A549 treated with CpdA at 1 μM for 4 hours (cell line): ENCODE results near the gene FMC1. TPM values are rescaled to one million over a fixed set of nuclear protein-coding genes. Genes with fewer than 3 reads are reported as not detected.

Source experiments
- total RNA-seq: library from RNA; stranded (reverse); fragments of 200-300 nt; extraction: Qiagen RNA extraction; gene quantifications from 5 replicates; pipeline ENCODE4 v1.2.3, GENCODE V29; 2022; ENCODE audit warnings: low read depth

FMC1 gene, protein sequence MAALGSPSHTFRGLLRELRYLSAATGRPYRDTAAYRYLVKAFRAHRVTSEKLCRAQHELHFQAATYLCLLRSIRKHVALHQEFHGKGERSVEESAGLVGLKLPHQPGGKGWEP
- 16.4 to 40.6 TPM (median 30.2 TPM) in 5 replicates for total RNA-seq

DNA sequence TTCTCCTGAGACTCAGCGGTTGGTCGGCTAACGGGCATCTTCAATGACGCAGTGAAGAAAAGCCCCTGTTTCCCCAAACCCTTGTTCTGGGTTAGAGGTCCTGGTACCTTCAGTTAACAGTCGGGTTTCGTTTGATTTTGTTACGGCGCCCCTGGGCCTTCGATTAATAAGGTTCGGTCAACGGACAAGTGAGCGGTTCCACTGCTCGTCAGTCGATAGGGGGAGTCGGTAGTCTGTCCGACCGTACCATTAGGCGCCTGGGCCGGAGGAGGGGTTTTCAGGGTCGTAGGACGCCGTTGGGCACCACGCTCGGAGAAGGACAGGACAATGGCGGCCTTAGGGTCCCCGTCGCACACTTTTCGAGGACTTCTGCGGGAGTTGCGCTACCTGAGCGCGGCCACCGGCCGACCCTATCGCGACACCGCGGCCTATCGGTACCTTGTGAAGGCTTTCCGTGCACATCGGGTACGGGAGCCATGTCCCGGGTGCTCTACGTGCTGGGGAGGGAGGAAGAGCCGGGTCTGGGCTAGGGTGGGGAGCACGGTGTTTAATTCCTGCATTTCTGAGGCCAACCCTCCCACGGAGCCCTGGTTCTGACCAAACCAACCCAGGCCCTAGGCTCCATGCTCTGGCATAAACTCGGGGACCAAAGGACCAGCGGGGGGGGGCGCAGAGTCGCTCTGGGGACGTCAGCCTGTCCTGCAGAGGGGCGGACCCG, at the start of gene FMC1:
FMC1 (plus strand) TSS at position 280 of the 718 bp plus-strand sequence; CDS start at position 328, 48 bp downstream.

DNA sequence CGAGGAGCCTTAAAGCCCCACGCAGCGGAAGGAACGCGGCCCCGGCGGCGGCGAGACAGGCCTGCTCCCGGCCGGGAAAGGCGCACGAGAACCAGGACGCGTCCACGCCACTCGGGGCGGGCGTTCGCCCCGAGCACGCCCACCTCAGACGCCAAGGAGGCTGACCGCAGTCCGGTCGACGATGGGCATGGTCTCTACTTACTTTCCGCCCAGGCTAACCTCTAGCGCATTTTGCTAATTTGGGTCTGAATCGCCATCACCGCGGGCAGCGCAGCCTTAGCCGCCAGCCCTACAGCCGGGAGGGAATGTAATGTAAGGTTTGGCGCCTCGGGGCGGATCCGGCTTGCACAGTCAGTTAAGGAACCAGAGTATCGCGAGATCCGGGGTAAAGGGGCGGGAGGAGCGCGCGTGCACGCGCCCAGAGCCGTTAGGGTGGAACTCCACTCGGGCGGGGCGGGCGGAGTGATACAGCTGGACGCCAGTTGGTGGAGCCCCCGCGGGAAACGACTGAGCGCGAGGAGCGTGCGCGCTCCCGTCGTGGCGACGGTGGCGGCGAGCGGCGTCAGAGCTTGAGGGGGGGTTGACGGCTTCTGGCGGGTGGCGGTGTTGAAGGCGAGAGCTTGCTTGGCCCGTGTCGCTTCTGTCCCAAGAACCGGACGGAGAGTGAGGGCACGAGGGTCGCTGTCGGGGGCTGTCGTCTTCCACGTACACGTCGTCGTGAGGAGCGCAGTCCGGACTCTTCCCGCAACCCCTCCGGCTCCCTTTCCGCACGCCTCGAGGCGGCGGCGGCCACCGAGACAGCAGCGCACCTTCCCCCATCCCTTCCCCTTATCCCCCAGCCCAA, 18.5 kb downstream of the FMC1 start, which contains the start of gene LUC7L2:
LUC7L2 (plus strand) TSS at position 529 of the 844 bp plus-strand sequence. CDS start 368 bp downstream, outside the sequence.

Other genes with a start within 250 kb of the FMC1 start
- gene ZC3HAV1, start 231.6 kb upstream of the FMC1 start, total RNA-seq, result 28.0 to 34.8 TPM (median 29.4 TPM) in 5 replicates
- gene UBN2, start 110.1 kb upstream of the FMC1 start, total RNA-seq, result 2.4 to 3.0 TPM (median 2.8 TPM) in 5 replicates
- gene LUC7L2, start 18.6 kb downstream of the FMC1 start, total RNA-seq, result 39.6 to 42.7 TPM (median 40.8 TPM) in 5 replicates
- 0.59 to 0.96 TPM (median 0.73 TPM) in 5 replicates for gene KLRG2, start 142.3 kb downstream of the FMC1 start, total RNA-seq
- gene CLEC2L, start 182.3 kb downstream of the FMC1 start, total RNA-seq, result 0.09 TPM in 1 of 5 replicates, not detected in the others